Rectal smooth muscle tissue (tissue), 1 donor: ENCODE results near the gene LRRC8D.

Experiments
- H3K27ac ChIP-seq: one replicate; pipeline ENCODE4 v1.7.0; 2013; ENCODE audit warnings: low read depth, low read length, inconsistent platforms
- H3K27me3 ChIP-seq: one replicate; pipeline ENCODE4 v1.7.0; 2013; ENCODE audit warnings: low read length; ENCODE audit not compliant: control insufficient read depth, insufficient read depth
- H3K36me3 ChIP-seq: one replicate; pipeline ENCODE4 v1.7.0; 2013; ENCODE audit warnings: low read length; ENCODE audit not compliant: control insufficient read depth, insufficient read depth
- H3K4me1 ChIP-seq: one replicate; pipeline ENCODE4 v1.7.0; 2013; ENCODE audit warnings: low read length; ENCODE audit not compliant: control insufficient read depth, insufficient read depth
- H3K4me3 ChIP-seq: one replicate; pipeline ENCODE4 v1.7.0; 2013; ENCODE audit warnings: low read length
- H3K9ac ChIP-seq: one replicate; pipeline ENCODE4 v1.7.0; 2013; ENCODE audit warnings: low read length

LRRC8D gene

DNA sequence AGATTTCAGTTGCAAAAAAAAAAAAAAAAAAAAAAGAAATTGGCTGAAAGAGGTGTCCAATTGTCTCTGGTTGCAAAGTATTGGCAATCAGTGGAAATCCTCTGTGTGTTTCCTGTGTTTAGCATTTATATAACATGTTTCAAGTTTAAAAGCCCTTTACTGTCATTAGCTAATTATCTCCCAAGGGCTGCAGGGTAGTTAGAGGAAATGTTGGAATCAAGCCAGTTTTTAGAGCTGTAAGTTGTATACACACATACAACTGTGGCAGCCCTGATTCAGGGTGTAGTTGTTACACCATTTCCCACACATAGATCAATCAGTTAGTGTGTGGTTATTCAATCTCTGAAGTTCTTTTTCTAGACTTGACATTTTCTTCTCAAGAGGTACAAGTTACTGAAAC, 165.2 kb downstream of the LRRC8D start:
- Histone ChIP-seq H3K36me3 (no peaks in the 10 kb centered on the region), H3K27ac (no peak overlapping the region), H3K4me1 (no peaks in the 10 kb centered on the region), H3K4me3 (no peak overlapping the region), H3K9ac (no peak overlapping the region), H3K27me3 (no peaks in the 10 kb centered on the region)
